SK-N-SH (cell line): ENCODE data around the gene KICS2. TPM values are rescaled to one million over a fixed set of nuclear protein-coding genes. Genes with fewer than 3 reads are reported as not detected.
"Not testable (repeated sequence)": the region's sequence is repeated elsewhere in the genome, so short reads cannot be mapped to it uniquely, and the experiment has no call there.

Experiments used
- CTCF ChIA-PET: fragments of 300-600, 350-600 bp; formaldehyde crosslinking; extraction: SDS; loops from one replicate; lab custom pipeline; 2021; lab: Yijun Ruan, JAX
- POLR2A ChIA-PET: fragments of 350-600 bp; sonication (Branson Sonifier 250); formaldehyde crosslinking; extraction: SDS; loops from one replicate; lab custom pipeline; 2020; ENCODE audit warnings: antibody characterized with exemption, inconsistent platforms; lab: Yijun Ruan, JAX
- DNase-seq: peaks from one replicate; pipeline ENCODE4 v3.0.0; 2012
- H2AFZ ChIP-seq: fragments of 200-600 bp; sonication (generic); 2 replicates; pipeline ENCODE4 v1.8.1; 2016; ENCODE audit warnings: antibody characterized with exemption, mild to moderate bottlenecking, low read depth
- H3F3A ChIP-seq: fragments of 200-600 bp; sonication (generic); replicated peaks from 2 replicates; pipeline ENCODE3; 2016; ENCODE audit warnings: antibody characterized with exemption, mild to moderate bottlenecking; ENCODE audit not compliant: insufficient read depth
- H3K27ac ChIP-seq, 2 experiments: fragments of 200-500 bp in 1 of 2; fragments of 200-600 bp in 1 of 2; sonication (Bioruptor generic) in 1 of 2; sonication (generic), shearing (Covaris generic) in 1 of 2; 2 replicates each; pipeline versions ENCODE4 v1.5.1 to v1.6.1; 2014 to 2016; ENCODE audit warnings: low read depth in 2 of 2, inconsistent platforms in 1 of 2, low read length in 1 of 2, mild to moderate bottlenecking in 1 of 2, mixed read lengths in 1 of 2
- H3K27me3 ChIP-seq: fragments of 200-600 bp; sonication (generic), shearing (Covaris generic); 2 replicates; pipeline ENCODE4 v1.6.1; 2016; ENCODE audit warnings: mixed run types; ENCODE audit not compliant: insufficient read depth
- H3K36me3 ChIP-seq, 2 experiments: fragments of 200-500 bp in 1 of 2; fragments of 200-600 bp in 1 of 2; sonication (Bioruptor generic) in 1 of 2; sonication (generic) in 1 of 2; replicated peaks in 1 of 2; 2 replicates each; pipeline versions ENCODE3 to v1.5.1; 2014 to 2016; ENCODE audit warnings: low read length in 1 of 2, mild to moderate bottlenecking in 1 of 2; ENCODE audit not compliant: insufficient read depth in 2 of 2, control insufficient read depth in 1 of 2
- H3K4me1 ChIP-seq, 2 experiments: fragments of 200-500 bp in 1 of 2; fragments of 200-600 bp in 1 of 2; sonication (Bioruptor generic) in 1 of 2; sonication (generic), shearing (Covaris generic) in 1 of 2; 2 replicates each; pipeline versions ENCODE4 v1.5.1 to v1.6.1; 2014 to 2016; ENCODE audit warnings: low read depth in 1 of 2, low read length in 1 of 2, mixed run types in 1 of 2; ENCODE audit not compliant: insufficient read depth in 2 of 2, control insufficient read depth in 1 of 2
- H3K4me2 ChIP-seq: fragments of 200-600 bp; sonication (generic), shearing (Covaris generic); 2 replicates; pipeline ENCODE4 v1.6.1; 2017; ENCODE audit warnings: mixed run types
- H3K4me3 ChIP-seq, 2 experiments: fragments of 200-500 bp in 1 of 2; fragments of 200-600 bp in 1 of 2; sonication (Bioruptor generic) in 1 of 2; sonication (generic), shearing (Covaris generic) in 1 of 2; 2 replicates each; pipeline versions ENCODE4 v1.5.1 to v1.8.1; 2014 to 2016; ENCODE audit warnings: low read depth in 2 of 2, inconsistent platforms in 1 of 2, low read length in 1 of 2, mild to moderate bottlenecking in 1 of 2, mixed read lengths in 1 of 2, moderate library complexity in 1 of 2
- H3K79me2 ChIP-seq: fragments of 200-600 bp; sonication (generic); 2 replicates; pipeline ENCODE4 v1.8.1; 2017; ENCODE audit warnings: mild to moderate bottlenecking; ENCODE audit not compliant: insufficient read depth
- H3K9ac ChIP-seq: fragments of 200-600 bp; sonication (generic); 2 replicates; pipeline ENCODE4 v1.6.1; 2017; ENCODE audit warnings: mixed run types
- H3K9me2 ChIP-seq: fragments of 200-600 bp; sonication (generic); 2 replicates; pipeline ENCODE4 v1.6.1; 2017; ENCODE audit warnings: mixed run types
- H3K9me3 ChIP-seq: fragments of 200-600 bp; sonication (generic); 2 replicates; pipeline ENCODE4 v1.6.1; 2017; ENCODE audit warnings: mixed run types, mild to moderate bottlenecking, moderate library complexity
- H4K20me1 ChIP-seq: fragments of 200-600 bp; sonication (generic); 2 replicates; pipeline ENCODE4 v1.6.1; 2017; ENCODE audit warnings: mild to moderate bottlenecking, mixed run types; ENCODE audit not compliant: insufficient read depth
- ELF1 ChIP-seq: IDR thresholded peaks from 2 replicates; pipeline ENCODE4 v1.4.0; 2012
- EZH2phosphoT487 ChIP-seq: fragments of 200-600 bp; sonication (generic); IDR thresholded peaks from 2 replicates; pipeline ENCODE4 v1.6.1; 2017; ENCODE audit warnings: low read depth, mixed run types, mild to moderate bottlenecking, antibody characterized with exemption, moderate library complexity, borderline replicate concordance
- WGBS: methylation state at CpG from one replicate; pipeline ENCODE4 v1.1.6; 2017; ENCODE audit warnings: low lambda C conversion rate; 5-methylcytosine and 5-hydroxymethylcytosine counted together
- polyA plus RNA-seq, 3 experiments: library from polyadenylated mRNA; depleted of rRNA; stranded (reverse); fragments of >200 nt; gene quantifications; 2 replicates each; pipeline ENCODE4 v1.2.3, GENCODE V29; 2012
- TF ChIP-seq, protein P1 (sequence below): IDR thresholded peaks from 2 replicates; pipeline ENCODE4; 2012
- TF ChIP-seq, protein P2 (sequence below): fragments of 200-600 bp; sonication (generic); IDR thresholded peaks from 2 replicates; pipeline ENCODE4 v1.6.1; 2017; ENCODE audit warnings: antibody characterized with exemption, mild to moderate bottlenecking, moderate library complexity

KICS2 gene
- polyA plus RNA-seq, 1 of the 3 experiments (the other 2 are of a cell fraction) = 4.1 TPM

DNA sequence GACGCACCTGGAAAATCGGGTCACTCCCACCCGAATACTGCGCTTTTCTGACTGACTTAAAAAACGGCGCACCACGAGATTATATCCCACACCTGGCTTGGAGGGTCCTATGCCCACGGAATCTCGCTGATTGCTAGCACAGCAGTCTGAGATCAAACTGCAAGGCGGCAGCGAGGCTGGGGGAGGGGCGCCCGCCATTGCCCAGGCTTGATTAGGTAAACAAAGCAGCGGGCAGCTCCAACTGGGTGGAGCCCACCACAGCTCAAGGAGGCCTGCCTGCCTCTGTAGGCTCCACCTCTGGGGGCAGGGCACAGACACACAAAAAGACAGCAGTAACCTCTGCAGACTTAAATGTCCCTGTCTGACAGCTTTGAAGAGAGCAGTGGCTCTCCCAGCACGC lies 26.3 kb downstream of the KICS2 start:
- WGBS = 100% methylated on average over 9 of the region's 15 CpGs
- DNase-seq, H3F3A ChIP-seq, CTCF ChIA-PET, H3K4me2 ChIP-seq, H3K4me1 ChIP-seq, H3K9me2 ChIP-seq, H2AFZ ChIP-seq, POLR2A ChIA-PET, H4K20me1 ChIP-seq, H3K27ac ChIP-seq, H3K9ac ChIP-seq, H3K27me3 ChIP-seq, H3K79me2 ChIP-seq, H3K4me3 ChIP-seq, H3K9me3 ChIP-seq: not testable (repeated sequence)
- H3K36me3 ChIP-seq = peaks cover 10 to 19% of the 10 kb centered on the region in 2 experiments

DNA sequence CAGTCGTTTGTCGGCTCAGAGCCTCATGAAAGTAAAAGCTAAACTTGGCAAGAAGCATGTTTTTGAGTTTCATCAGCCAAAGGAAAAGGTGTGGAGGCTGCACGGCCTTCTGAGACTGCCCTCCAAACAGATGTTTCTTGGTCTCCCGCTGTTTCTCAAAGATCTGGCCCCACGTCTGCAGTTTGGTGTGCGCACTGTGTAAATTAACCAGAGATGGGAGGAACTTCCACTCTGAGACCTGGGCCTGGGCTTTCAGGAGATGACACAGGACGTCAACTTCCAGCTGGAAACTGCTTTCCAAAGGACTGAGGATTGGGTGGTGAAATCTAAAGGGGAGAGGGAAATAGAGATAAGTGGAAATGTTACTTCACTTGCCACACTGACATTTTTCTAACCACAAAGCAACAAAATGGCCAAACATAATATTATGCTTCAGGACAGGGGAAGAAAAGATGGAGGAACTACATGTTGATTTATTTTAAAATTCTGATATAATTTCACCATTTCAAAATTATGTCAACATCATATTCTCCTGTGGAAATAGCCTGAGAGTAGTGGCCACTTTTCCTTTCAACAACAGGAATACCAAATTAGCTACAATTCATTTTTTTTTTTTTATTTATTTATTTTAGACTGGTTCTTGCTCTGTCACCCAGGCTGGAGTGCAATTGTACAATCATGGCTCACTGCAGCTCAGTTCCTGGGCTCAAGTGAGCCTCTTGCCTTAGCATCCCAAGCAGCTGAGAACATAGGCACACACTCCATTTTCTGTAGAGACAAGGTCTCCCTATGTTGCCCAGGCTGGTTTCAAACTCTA lies 27.6 kb downstream of the KICS2 start:
- peaks cover 4% of the 10 kb centered on the region for H3F3A ChIP-seq
- CTCF ChIA-PET = interaction anchor here (1.1 kb wide), 1 partner anchor 356 kb away, joined by 3 read pairs; no protein-coding TSS in a partner anchor
- no peaks in the 10 kb centered on the region for H3K27me3 ChIP-seq
- H3K79me2 ChIP-seq = no peaks in the 10 kb centered on the region
- H3K27ac ChIP-seq = no peak overlapping the region
- POLR2A ChIA-PET = no interaction called here
- peaks cover 10 to 19% of the 10 kb centered on the region in 2 experiments for H3K36me3 ChIP-seq
- H3K9ac ChIP-seq = no peak overlapping the region
- no peak for TF ChIP-seq ELF1
- H2AFZ ChIP-seq = no peak overlapping the region
- H3K9me2 ChIP-seq = no peaks in the 10 kb centered on the region
- no peak for DNase-seq
- no peak overlapping the region for H3K4me2 ChIP-seq
- 94% methylated on average over 7 of the region's 7 CpGs for WGBS
- no peaks in the 10 kb centered on the region for H4K20me1 ChIP-seq
- H3K4me1 ChIP-seq = no peaks in the 10 kb centered on the region
- H3K9me3 ChIP-seq = no peaks in the 10 kb centered on the region
- H3K4me3 ChIP-seq = no peak overlapping the region

DNA sequence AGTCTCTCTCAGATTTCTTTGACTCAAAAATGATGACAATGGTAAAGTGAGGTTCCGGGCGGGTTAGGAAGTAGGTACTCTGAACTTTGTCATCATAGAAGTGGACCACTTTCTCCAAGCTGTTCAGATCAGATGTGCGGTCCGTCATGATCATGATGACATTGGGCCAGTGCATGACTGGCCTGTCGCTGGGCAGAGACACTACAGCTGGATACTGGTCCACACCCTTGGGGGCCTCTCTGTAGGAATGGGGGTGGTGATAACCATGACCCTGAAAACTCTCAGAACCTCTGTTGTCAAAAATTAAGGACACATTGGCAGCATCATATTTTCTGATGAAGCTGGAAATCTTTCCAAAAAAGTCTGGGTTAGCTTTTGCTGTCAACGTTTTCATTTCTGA lies 28.2 kb downstream of the KICS2 start:
- no peak for TF ChIP-seq EZH2phosphoT487
- TF ChIP-seq, protein P1, sequence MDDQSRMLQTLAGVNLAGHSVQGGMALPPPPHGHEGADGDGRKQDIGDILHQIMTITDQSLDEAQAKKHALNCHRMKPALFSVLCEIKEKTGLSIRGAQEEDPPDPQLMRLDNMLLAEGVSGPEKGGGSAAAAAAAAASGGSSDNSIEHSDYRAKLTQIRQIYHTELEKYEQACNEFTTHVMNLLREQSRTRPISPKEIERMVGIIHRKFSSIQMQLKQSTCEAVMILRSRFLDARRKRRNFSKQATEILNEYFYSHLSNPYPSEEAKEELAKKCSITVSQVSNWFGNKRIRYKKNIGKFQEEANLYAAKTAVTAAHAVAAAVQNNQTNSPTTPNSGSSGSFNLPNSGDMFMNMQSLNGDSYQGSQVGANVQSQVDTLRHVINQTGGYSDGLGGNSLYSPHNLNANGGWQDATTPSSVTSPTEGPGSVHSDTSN = no peak
- TF ChIP-seq, protein P2, sequence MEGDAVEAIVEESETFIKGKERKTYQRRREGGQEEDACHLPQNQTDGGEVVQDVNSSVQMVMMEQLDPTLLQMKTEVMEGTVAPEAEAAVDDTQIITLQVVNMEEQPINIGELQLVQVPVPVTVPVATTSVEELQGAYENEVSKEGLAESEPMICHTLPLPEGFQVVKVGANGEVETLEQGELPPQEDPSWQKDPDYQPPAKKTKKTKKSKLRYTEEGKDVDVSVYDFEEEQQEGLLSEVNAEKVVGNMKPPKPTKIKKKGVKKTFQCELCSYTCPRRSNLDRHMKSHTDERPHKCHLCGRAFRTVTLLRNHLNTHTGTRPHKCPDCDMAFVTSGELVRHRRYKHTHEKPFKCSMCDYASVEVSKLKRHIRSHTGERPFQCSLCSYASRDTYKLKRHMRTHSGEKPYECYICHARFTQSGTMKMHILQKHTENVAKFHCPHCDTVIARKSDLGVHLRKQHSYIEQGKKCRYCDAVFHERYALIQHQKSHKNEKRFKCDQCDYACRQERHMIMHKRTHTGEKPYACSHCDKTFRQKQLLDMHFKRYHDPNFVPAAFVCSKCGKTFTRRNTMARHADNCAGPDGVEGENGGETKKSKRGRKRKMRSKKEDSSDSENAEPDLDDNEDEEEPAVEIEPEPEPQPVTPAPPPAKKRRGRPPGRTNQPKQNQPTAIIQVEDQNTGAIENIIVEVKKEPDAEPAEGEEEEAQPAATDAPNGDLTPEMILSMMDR = no peak
- TF ChIP-seq, all 33 proteins: peak for 0
- Histone ChIP-seq H3K79me2 (no peaks in the 10 kb centered on the region), H3K27me3 (no peaks in the 10 kb centered on the region), H3K9me3 (no peaks in the 10 kb centered on the region), H3F3A (peaks cover 4% of the 10 kb centered on the region), H3K9me2 (no peaks in the 10 kb centered on the region), H3K27ac (no peak overlapping the region), H3K36me3 (peaks cover 10 to 19% of the 10 kb centered on the region in 2 experiments), H3K4me3 (no peak overlapping the region), H4K20me1 (no peaks in the 10 kb centered on the region), H3K4me2 (no peak overlapping the region), H2AFZ (no peak overlapping the region), H3K9ac (no peak overlapping the region), H3K4me1 (no peaks in the 10 kb centered on the region)
- CTCF ChIA-PET = interaction anchor here (1.1 kb wide), 1 partner anchor 355 kb away, joined by 3 read pairs; no protein-coding TSS in a partner anchor
- 93% methylated on average over 5 of the region's 6 CpGs for WGBS
- DNase-seq = no peak
- POLR2A ChIA-PET = no interaction called here
